HepG2 (cell line): ENCODE measurements around the gene ZBTB46. TPM values are rescaled to one million over a fixed set of nuclear protein-coding genes. Genes with fewer than 3 reads are reported as not detected.
A peak's percentile ranks its signal among the peaks of the same experiment; 100 is the strongest.

Experiments
- DMAP1 ChIP-seq: IDR thresholded peaks from 2 replicates; pipeline ENCODE4 v1.6.1; 2016
- DNMT1 ChIP-seq: sonication (generic); formaldehyde crosslinking; IDR thresholded peaks from 2 replicates; pipeline ENCODE4 v1.5.1; 2020; ENCODE audit warnings: mild to moderate bottlenecking, missing genetic modification reagents
- GTF2F1 ChIP-seq: fragments of 150-350 bp; IDR thresholded peaks from 2 replicates; pipeline ENCODE4 v1.6.1; 2014; ENCODE audit warnings: low read length
- HHEX ChIP-seq: IDR thresholded peaks from 2 replicates; pipeline ENCODE4 v1.6.1; 2016; ENCODE audit warnings: control low read depth
- SCMH1 ChIP-seq: sonication (generic); formaldehyde crosslinking; IDR thresholded peaks from 2 replicates; pipeline ENCODE4 v1.9.0; 2021; ENCODE audit warnings: missing genetic modification reagents, mild to moderate bottlenecking, borderline replicate concordance
- SRF ChIP-seq: IDR thresholded peaks from 2 replicates; pipeline ENCODE4 v1.6.1; 2011; ENCODE audit warnings: mild to moderate bottlenecking, low read depth, low read length, moderate library complexity
- ZFP36L2 ChIP-seq: sonication (generic); formaldehyde crosslinking; IDR thresholded peaks from 2 replicates; pipeline ENCODE4 v1.4.0; 2020; ENCODE audit warnings: missing genetic modification reagents
- ZNF121 ChIP-seq: sonication (generic); formaldehyde crosslinking; IDR thresholded peaks from 2 replicates; pipeline ENCODE4 v1.5.0; 2020; ENCODE audit warnings: mild to moderate bottlenecking, missing genetic modification reagents
- ZNF333 ChIP-seq: sonication (generic); formaldehyde crosslinking; IDR thresholded peaks from 2 replicates; pipeline ENCODE4 v1.4.0; 2020; ENCODE audit warnings: mild to moderate bottlenecking, missing genetic modification reagents, borderline replicate concordance
- polyA plus RNA-seq, 8 experiments: library from polyadenylated mRNA; depleted of rRNA in 3 of 8; stranded (reverse) in 7 of 8; unstranded in 1 of 8; fragments of >200 nt; fragmentation: Illumina TruSeq in 4 of 8; extraction: Trizol in 4 of 8; gene quantifications; 2 replicates each; pipeline versions ENCODE4 v1.2.1 to v1.2.3, GENCODE V29; 2011 to 2016; ENCODE audit warnings: low read depth in 4 of 8, missing spikeins in 1 of 8, mixed read lengths in 1 of 8; ENCODE audit not compliant: insufficient read depth in 1 of 8
- total RNA-seq, 5 experiments: library from RNA; depleted of rRNA; stranded (reverse); fragments of >200 nt; fragmentation: Illumina TruSeq; extraction: Trizol; gene quantifications; 2 replicates each; pipeline ENCODE4 v1.2.3, GENCODE V29; 2016; ENCODE audit warnings: low read depth in 1 of 5
- TF ChIP-seq, protein P1 (sequence below): sonication (generic); formaldehyde crosslinking; IDR thresholded peaks from 2 replicates; pipeline ENCODE4 v1.4.0; 2020; ENCODE audit warnings: mild to moderate bottlenecking, missing genetic modification reagents, borderline replicate concordance
- TF ChIP-seq, protein P2 (sequence below): sonication (generic); formaldehyde crosslinking; IDR thresholded peaks from 2 replicates; pipeline ENCODE4 v1.9.0; 2021; ENCODE audit warnings: mild to moderate bottlenecking, missing genetic modification reagents
- TF ChIP-seq, protein P3 (sequence below): sonication (generic); formaldehyde crosslinking; IDR thresholded peaks from 2 replicates; pipeline ENCODE4 v1.8.1; 2022; ENCODE audit warnings: low read depth, mild to moderate bottlenecking, missing genetic modification reagents

Gene ZBTB46
- total and polyA plus RNA-seq, 2 of the 13 experiments (the other 11 are each of a cell fraction or from before 2014, with no cell fraction given) = 1.6 to 13.5 TPM

DNA sequence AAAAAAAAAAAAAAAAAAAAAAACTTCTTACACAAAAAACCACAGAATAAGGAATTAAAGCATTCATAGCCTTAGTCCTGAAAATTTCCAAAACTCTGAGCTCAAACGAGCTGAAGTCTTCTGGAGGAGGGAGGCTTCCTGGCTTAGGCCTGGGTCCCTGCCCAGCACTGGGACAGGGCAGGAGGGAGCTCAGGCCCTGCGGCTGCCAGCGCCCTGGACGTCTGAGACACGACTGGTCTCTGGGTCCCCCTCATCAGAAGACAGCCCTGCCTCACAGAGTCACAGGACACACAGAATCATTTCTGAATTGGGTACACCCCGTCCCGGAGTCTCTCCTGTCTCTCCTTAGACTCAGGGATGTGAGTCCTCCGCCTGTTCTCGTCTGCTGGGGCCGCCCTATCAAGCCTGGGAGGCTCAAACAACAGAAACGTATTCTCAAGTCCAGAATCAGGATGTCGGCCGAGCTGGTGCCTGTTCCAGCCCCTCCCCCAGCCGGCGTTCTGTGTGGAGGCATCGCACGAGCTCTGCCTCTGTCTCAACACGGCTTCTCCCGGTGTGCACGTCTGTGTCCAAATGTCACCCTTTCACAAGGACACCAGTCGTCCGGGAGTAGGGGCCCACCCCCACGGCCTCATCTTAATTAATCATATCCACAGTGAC is 39.4 kb downstream of the ZBTB46 start (continued):
- TF ChIP-seq, protein P1, sequence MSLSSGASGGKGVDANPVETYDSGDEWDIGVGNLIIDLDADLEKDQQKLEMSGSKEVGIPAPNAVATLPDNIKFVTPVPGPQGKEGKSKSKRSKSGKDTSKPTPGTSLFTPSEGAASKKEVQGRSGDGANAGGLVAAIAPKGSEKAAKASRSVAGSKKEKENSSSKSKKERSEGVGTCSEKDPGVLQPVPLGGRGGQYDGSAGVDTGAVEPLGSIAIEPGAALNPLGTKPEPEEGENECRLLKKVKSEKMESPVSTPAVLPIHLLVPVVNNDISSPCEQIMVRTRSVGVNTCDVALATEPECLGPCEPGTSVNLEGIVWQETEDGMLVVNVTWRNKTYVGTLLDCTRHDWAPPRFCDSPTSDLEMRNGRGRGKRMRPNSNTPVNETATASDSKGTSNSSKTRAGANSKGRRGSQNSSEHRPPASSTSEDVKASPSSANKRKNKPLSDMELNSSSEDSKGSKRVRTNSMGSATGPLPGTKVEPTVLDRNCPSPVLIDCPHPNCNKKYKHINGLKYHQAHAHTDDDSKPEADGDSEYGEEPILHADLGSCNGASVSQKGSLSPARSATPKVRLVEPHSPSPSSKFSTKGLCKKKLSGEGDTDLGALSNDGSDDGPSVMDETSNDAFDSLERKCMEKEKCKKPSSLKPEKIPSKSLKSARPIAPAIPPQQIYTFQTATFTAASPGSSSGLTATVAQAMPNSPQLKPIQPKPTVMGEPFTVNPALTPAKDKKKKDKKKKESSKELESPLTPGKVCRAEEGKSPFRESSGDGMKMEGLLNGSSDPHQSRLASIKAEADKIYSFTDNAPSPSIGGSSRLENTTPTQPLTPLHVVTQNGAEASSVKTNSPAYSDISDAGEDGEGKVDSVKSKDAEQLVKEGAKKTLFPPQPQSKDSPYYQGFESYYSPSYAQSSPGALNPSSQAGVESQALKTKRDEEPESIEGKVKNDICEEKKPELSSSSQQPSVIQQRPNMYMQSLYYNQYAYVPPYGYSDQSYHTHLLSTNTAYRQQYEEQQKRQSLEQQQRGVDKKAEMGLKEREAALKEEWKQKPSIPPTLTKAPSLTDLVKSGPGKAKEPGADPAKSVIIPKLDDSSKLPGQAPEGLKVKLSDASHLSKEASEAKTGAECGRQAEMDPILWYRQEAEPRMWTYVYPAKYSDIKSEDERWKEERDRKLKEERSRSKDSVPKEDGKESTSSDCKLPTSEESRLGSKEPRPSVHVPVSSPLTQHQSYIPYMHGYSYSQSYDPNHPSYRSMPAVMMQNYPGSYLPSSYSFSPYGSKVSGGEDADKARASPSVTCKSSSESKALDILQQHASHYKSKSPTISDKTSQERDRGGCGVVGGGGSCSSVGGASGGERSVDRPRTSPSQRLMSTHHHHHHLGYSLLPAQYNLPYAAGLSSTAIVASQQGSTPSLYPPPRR (CRISPR knock-in tag) = no peak
- TF ChIP-seq HHEX (CRISPR knock-in tag) (no peak; the same call in 1 of the 2 replicates), SCMH1 (CRISPR knock-in tag) (no peak), DNMT1 (no peak), GTF2F1 (no peak), DMAP1 (no peak), SRF (no peak), ZNF333 (CRISPR knock-in tag) (peak; percentile 61; the same call in 1 of the 2 replicates), ZNF121 (no peak), ZFP36L2 (CRISPR knock-in tag) (no peak)
- TF ChIP-seq, protein P2, sequence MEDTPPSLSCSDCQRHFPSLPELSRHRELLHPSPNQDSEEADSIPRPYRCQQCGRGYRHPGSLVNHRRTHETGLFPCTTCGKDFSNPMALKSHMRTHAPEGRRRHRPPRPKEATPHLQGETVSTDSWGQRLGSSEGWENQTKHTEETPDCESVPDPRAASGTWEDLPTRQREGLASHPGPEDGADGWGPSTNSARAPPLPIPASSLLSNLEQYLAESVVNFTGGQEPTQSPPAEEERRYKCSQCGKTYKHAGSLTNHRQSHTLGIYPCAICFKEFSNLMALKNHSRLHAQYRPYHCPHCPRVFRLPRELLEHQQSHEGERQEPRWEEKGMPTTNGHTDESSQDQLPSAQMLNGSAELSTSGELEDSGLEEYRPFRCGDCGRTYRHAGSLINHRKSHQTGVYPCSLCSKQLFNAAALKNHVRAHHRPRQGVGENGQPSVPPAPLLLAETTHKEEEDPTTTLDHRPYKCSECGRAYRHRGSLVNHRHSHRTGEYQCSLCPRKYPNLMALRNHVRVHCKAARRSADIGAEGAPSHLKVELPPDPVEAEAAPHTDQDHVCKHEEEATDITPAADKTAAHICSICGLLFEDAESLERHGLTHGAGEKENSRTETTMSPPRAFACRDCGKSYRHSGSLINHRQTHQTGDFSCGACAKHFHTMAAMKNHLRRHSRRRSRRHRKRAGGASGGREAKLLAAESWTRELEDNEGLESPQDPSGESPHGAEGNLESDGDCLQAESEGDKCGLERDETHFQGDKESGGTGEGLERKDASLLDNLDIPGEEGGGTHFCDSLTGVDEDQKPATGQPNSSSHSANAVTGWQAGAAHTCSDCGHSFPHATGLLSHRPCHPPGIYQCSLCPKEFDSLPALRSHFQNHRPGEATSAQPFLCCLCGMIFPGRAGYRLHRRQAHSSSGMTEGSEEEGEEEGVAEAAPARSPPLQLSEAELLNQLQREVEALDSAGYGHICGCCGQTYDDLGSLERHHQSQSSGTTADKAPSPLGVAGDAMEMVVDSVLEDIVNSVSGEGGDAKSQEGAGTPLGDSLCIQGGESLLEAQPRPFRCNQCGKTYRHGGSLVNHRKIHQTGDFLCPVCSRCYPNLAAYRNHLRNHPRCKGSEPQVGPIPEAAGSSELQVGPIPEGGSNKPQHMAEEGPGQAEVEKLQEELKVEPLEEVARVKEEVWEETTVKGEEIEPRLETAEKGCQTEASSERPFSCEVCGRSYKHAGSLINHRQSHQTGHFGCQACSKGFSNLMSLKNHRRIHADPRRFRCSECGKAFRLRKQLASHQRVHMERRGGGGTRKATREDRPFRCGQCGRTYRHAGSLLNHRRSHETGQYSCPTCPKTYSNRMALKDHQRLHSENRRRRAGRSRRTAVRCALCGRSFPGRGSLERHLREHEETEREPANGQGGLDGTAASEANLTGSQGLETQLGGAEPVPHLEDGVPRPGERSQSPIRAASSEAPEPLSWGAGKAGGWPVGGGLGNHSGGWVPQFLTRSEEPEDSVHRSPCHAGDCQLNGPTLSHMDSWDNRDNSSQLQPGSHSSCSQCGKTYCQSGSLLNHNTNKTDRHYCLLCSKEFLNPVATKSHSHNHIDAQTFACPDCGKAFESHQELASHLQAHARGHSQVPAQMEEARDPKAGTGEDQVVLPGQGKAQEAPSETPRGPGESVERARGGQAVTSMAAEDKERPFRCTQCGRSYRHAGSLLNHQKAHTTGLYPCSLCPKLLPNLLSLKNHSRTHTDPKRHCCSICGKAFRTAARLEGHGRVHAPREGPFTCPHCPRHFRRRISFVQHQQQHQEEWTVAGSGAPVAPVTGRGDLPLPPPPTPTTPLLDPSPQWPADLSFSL = no peak
- TF ChIP-seq, protein P3, sequence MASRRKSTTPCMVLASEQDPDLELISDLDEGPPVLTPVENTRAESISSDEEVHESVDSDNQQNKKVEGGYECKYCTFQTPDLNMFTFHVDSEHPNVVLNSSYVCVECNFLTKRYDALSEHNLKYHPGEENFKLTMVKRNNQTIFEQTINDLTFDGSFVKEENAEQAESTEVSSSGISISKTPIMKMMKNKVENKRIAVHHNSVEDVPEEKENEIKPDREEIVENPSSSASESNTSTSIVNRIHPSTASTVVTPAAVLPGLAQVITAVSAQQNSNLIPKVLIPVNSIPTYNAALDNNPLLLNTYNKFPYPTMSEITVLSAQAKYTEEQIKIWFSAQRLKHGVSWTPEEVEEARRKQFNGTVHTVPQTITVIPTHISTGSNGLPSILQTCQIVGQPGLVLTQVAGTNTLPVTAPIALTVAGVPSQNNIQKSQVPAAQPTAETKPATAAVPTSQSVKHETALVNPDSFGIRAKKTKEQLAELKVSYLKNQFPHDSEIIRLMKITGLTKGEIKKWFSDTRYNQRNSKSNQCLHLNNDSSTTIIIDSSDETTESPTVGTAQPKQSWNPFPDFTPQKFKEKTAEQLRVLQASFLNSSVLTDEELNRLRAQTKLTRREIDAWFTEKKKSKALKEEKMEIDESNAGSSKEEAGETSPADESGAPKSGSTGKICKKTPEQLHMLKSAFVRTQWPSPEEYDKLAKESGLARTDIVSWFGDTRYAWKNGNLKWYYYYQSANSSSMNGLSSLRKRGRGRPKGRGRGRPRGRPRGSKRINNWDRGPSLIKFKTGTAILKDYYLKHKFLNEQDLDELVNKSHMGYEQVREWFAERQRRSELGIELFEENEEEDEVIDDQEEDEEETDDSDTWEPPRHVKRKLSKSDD = no peak
